ENCODE results near the gene ABCF2. TPM values are rescaled to one million over a fixed set of nuclear protein-coding genes. Genes with fewer than 3 reads are reported as not detected.

The ABCF2 gene
- polyA plus RNA-seq, 3 donors from 2014 or later, result 24.2 to 35.4 (median 31.7) TPM

DNA sequence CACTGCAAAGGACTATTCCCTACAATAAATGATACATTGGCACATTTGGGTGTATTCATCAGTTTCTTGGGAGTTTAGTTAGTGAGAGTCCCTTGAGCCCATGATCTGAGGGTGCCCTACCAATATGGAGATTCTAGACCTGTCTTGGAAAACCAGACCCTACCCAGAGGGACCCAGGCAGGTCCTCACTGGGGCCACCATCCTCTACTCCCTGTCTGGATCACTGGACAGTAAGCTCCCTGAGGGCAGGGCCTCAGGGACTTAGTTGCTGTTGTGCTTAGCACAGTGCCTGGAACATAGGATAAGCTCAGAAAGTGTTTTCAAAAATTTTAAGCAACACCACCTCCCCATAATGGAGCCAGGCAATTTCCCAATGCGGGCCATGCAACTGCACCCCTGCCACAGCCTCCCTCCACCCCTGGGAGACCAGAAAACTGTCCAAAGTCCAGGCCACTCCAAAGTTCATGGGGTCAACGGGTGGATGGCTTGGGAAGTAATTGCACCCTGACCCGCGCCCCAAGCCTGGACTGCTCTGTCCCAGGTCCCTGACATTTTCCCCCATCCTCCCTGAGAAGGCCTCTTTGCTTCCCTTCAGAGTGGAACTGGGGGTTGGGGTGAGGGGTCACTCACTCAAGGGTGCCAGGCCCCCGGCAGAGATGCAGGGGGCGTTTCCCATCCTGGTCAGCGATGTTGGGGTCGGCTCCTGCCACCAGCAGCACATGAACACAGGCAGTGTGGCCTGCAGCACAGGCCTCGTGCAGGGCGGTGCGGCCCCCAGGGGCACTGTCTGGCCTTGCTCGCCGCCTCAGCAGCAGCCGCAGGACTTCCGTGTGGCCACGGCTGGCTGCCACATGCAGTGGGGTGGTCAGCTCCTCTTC lies 41.0 kb downstream of the ABCF2 start:
- Mint-ChIP-seq H3K27me3 (ENCODE audit: low read depth in 3 of 3) (peaks cover 0 to 3% (median 2%) of the 10 kb centered on the region in 3 donors), H3K36me3 (no peaks in the 10 kb centered on the region), H3K4me3 (no peak overlapping the region), H3K27ac (no peak overlapping the region), H3K9me3 (no peaks in the 10 kb centered on the region), H3K4me1 (no peaks in the 10 kb centered on the region)
- DNase-seq, result no peak

DNA sequence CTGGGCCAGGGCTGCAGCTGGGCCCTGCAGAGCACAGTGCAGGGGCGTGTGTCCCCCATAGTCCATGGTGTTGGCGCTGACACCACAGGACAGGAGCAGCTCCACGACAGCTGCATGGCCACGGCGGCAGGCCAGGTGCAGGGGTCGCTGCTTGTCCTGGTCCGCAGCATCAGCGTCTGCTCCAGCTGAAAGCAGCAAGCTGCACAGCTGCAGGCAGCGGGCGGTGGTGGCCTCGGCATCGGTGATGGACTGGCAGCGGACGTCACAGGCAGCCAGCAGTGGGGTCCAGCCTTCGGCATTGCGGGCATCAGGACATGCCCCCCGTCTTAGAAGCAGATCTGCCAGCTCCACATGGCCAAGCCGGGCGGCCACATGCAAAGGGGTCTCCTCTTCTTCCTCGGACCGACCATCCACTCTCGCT lies 46.0 kb downstream of the ABCF2 start:
- Mint-ChIP-seq H3K27me3 (ENCODE audit: low read depth in 3 of 3) (peaks cover 0 to 5% (median 5%) of the 10 kb centered on the region in 3 donors), H3K4me3 (no peak overlapping the region), H3K36me3 (no peaks in the 10 kb centered on the region), H3K9me3 (no peaks in the 10 kb centered on the region), H3K4me1 (no peaks in the 10 kb centered on the region), H3K27ac (no peak overlapping the region)
- DNase-seq, result no peak

DNA sequence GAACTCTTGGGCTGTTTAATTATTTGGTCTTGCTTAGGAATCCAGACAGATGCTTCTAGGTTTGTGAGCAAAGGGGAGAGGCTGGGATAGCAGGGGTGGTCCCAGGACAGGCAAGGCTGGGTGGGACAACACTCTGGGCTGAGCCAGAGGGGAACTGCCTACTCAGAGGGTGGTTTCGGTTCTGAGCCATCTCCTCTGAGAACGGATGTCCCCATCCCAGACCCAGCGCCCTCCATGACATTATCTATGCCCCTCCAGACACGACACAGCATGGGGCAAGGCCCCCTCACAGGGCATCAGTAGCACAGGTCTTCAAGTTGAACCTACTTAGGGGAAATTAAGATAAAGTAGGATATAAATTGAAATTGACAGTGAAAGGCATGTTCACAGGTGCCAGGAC lies 47.1 kb downstream of the ABCF2 start:
- Mint-ChIP-seq H3K4me1 (no peaks in the 10 kb centered on the region), H3K27me3 (ENCODE audit: low read depth in 3 of 3) (peaks cover 2 to 5% (median 5%) of the 10 kb centered on the region in 3 donors), H3K27ac (no peak overlapping the region), H3K9me3 (no peaks in the 10 kb centered on the region), H3K4me3 (no peak overlapping the region), H3K36me3 (no peaks in the 10 kb centered on the region)
- no peak for DNase-seq

DNA sequence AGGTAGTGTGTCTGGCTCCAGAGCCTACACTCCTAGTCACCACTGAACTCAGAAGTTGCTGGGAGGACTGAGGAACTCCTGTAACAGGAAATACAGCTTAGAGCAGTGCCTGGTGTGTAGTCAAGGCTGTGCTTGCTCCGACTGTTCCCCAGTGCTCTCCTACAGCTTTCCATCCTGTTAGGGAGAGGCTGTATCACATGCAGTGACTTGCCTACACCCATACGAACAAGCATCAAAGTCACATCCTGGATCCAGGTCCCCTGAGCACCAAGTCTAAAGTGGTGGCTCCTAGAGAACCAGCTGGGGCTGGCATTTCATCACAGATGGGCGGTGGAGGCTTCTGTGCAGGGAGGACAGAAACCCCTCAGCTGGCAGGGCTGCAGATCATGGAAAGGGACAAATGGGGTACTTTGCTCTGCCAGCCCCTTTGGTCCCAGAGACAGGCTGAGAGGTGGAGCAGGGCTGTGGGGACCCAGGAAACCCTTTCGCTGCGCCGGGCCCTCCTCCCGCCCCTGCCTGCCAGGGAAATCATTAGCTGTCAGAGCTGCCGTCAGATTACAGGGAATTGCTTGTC lies 47.6 kb downstream of the ABCF2 start:
- Mint-ChIP-seq H3K27ac (peak overlapping the region in 1 of 6 donors; percentile 27), H3K27me3 (ENCODE audit: low read depth in 3 of 3) (peaks cover 2 to 6% (median 5%) of the 10 kb centered on the region in 3 donors), H3K9me3 (no peaks in the 10 kb centered on the region), H3K4me3 (no peak overlapping the region), H3K4me1 (no peaks in the 10 kb centered on the region), H3K36me3 (no peaks in the 10 kb centered on the region)
- no peak for DNase-seq

DNA sequence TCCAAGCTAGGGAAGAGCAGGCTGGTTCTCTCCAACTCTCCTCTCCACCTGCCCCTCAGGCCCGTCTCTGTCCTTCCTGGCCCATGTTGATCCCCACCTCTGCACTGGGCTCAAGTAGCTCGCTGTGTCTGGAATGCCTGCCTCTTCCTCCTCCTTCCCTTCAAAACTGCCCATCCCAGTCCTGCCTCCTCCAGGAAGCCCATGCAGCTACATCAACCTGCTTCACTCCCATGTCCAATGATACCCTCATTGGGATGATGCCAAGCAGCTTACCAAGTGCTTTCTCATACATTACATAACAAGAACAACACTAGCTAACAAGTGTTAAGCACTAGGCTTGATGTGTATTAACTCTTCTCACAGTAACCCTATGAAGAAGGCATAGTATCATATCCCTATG lies 48.2 kb downstream of the ABCF2 start:
- no peaks in the 10 kb centered on the region for H3K4me1 Mint-ChIP-seq
- H3K36me3 Mint-ChIP-seq, result no peaks in the 10 kb centered on the region
- H3K4me3 Mint-ChIP-seq, result no peak overlapping the region
- no peaks in the 10 kb centered on the region for H3K9me3 Mint-ChIP-seq
- no peak for DNase-seq
- peaks cover 2 to 6% (median 5%) of the 10 kb centered on the region in 3 donors for H3K27me3 Mint-ChIP-seq (ENCODE audit: low read depth in 3 of 3)
- H3K27ac Mint-ChIP-seq, result peak overlapping the region in 1 of 6 donors; percentile 27

DNA sequence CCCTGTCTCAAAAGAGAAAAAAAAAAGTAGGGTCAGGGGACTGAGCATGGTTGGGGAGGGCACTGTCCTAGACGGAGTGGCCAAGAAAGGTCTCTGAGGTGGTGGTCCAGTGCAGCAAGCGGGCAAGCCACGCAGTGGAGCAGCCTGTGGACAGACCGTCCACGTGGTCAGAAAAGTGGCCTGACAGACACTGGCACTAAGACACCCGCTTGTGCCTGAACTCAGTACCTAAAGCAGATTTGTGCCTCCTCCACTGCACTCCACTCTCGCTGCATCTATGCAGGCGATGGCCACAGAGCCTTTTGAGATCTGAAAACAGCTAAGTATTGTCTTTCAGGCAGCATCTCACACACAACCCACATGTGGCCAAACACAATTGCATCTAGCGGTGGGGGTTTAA lies 48.8 kb downstream of the ABCF2 start:
- no peaks in the 10 kb centered on the region for H3K36me3 Mint-ChIP-seq
- DNase-seq, result no peak
- H3K9me3 Mint-ChIP-seq, result no peaks in the 10 kb centered on the region
- H3K4me3 Mint-ChIP-seq, result no peak overlapping the region
- peaks cover 2 to 7% (median 5%) of the 10 kb centered on the region in 3 donors for H3K27me3 Mint-ChIP-seq (ENCODE audit: low read depth in 3 of 3)
- H3K4me1 Mint-ChIP-seq, result peaks cover 0 to 2% of the 10 kb centered on the region in 2 donors
- no peak overlapping the region for H3K27ac Mint-ChIP-seq

DNA sequence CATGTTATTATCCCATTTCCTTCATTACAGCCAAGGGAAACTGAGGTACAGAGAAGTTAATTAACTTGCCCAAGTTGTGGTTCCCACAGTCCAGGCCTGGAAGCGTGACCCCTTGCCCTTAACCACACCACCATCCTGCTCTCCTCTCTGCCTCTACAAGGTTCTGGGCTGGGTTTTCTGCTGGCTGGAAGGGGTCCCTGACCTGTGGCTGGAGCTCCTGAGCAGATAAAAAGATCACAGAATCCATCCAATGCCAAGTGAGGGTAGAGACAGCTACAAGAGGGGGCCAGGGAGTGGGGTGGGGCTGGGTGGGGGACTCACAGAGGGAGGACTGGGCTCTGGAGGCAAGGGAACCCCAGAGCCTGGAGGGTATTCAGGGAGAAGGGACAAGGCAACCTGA lies 49.7 kb downstream of the ABCF2 start:
- DNase-seq, result no peak
- H3K4me1 Mint-ChIP-seq, result peaks cover 6 to 7% of the 10 kb centered on the region in 2 donors
- no peaks in the 10 kb centered on the region for H3K9me3 Mint-ChIP-seq
- H3K36me3 Mint-ChIP-seq, result peaks cover 0 to 3% (median 0%) of the 10 kb centered on the region in 3 donors
- no peak overlapping the region for H3K4me3 Mint-ChIP-seq
- H3K27ac Mint-ChIP-seq, result no peak overlapping the region
- H3K27me3 Mint-ChIP-seq (ENCODE audit: low read depth in 3 of 3), result peaks cover 5 to 11% (median 9%) of the 10 kb centered on the region in 3 donors

DNA sequence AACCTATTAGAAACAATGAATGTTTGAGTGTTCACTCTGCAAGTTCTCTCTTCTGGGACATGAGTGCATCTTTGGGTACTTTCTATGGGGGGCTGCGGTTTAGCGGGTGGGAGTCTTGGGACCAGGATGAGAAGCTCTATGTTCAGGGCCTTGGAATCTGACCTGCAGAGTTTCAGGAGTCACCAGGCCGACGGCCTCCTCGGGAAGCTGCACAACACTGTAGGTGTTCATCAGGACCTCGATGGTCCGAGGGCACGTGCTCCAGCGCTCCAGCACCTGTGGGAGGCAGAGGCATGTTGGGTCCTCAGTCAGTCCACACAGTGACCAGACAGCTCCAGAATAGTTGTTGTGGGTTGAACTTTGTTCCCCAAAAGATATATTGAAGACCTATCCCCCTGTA lies 50.6 kb downstream of the ABCF2 start:
- DNase-seq, result no peak
- Mint-ChIP-seq H3K36me3 (peaks cover 0 to 4% (median 0%) of the 10 kb centered on the region in 3 donors), H3K27me3 (ENCODE audit: low read depth in 3 of 3) (peaks cover 10 to 13% (median 11%) of the 10 kb centered on the region in 3 donors), H3K4me1 (peaks cover 6 to 9% of the 10 kb centered on the region in 2 donors), H3K9me3 (no peaks in the 10 kb centered on the region), H3K4me3 (no peak overlapping the region), H3K27ac (no peak overlapping the region)

DNA sequence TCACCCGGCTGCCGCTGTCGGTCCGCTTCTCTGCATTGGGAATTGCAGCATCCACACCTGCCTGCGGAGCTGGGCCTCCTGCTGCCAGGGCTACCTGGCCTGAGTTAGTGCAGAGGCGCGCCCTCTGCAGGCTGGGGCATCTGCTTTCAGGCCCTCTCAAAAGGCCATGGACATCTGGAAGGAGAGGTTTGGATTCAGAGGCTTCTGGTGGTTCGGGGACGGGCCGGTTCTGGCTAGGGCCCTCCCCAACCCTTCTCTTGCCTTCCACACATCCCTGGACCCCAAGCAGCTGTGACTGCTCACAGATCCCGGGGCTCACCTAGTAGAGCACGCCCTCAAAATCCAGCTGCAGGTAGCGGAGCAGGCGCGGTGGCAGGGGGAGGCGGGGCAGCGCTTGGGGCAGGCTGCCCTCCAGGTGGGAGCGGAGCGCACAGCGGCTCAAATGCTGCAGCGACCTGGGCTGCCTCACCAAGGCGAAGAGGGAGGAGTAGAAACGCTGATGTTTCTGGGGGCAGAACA lies 51.2 kb downstream of the ABCF2 start:
- Mint-ChIP-seq H3K27me3 (ENCODE audit: low read depth in 3 of 3) (peaks cover 11 to 16% (median 14%) of the 10 kb centered on the region in 3 donors), H3K4me3 (no peak overlapping the region), H3K27ac (no peak overlapping the region), H3K36me3 (peaks cover 0 to 4% (median 0%) of the 10 kb centered on the region in 3 donors), H3K4me1 (peaks cover 6 to 9% of the 10 kb centered on the region in 2 donors), H3K9me3 (no peaks in the 10 kb centered on the region)
- no peak for DNase-seq

DNA sequence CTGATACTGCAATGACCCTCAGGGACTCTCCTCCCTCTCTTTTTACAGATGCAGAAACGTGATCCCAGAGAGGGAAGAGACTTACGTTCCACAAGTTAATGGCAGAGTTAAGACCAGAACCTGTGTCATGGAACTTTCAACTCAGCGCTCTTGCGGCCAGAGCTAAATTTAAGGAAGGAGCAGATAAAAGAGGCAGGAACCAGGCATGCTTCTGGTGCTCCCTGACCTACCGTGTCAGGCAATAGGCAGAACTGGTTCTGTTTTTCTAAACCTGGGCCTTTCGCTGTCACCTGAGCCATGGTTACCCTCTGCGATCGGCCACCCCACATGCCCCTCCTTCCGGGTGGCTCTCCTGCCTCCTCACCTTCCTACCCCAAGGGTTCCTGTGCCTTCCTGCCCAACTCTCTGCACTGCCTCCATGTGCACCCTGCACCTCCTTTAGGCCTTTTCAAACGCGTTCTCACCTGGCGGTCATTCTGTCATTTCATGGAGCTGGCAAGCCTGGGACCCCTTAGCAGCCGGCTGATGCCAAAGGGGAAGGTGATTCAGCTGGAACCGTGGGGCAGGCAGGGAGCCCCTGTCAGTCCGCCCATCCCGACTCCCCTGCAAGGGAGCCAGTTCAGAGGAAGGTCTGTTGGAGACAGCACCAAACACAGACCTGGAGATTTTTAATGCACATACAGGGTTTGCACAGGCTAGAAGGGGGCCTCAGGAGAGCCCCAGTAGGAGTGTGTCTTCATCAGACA lies 51.8 kb downstream of the ABCF2 start:
- Mint-ChIP-seq H3K36me3 (peaks cover 0 to 4% (median 0%) of the 10 kb centered on the region in 3 donors), H3K9me3 (no peaks in the 10 kb centered on the region), H3K27ac (no peak overlapping the region), H3K27me3 (ENCODE audit: low read depth in 3 of 3) (peaks cover 11 to 16% (median 14%) of the 10 kb centered on the region in 3 donors), H3K4me3 (peak overlapping the region in 1 of 5 donors; percentile 47), H3K4me1 (peaks cover 6 to 9% of the 10 kb centered on the region in 2 donors)
- no peak for DNase-seq

DNA sequence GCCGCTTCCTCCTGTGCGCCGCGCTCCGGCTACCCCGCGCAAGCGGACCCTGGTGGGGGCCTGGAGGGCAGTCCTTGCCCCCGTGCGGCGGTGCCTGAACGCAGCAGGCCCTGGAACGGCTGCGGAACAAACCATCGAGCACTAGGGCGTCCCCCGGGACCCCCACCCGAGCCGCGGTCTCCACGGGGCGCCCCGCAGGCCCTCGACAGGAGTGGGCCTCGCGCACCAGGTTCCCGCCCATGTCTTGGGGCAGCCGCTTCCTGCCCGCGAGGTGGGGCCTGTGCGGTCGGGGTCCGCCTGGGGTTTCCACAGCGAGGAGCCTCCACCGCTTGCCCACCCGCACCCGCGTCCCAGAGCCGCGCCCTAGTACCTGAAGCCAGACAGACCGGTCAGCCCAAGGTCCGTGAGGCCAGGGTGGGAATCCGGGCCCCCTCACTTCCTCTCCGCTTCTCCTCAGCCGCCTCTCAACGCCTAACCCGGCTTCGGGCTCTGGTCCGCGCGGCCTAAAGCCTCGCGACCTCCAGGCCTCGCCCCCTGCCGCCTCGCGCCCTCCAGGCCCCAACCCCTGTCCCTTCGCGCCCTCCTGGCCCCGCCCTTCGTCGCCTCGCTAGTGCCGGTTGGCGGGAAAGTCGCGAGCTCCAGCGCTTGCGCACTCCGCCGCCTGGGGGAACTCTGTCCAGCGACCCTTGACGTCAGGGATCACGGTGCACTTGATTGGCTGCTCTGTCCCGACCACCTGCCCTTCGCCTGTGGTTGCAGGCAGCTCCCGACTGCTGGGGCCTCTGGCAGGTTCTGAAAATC lies 52.6 kb downstream of the ABCF2 start:
- no peak overlapping the region for H3K4me3 Mint-ChIP-seq
- H3K9me3 Mint-ChIP-seq, result no peaks in the 10 kb centered on the region
- H3K27ac Mint-ChIP-seq, result no peak overlapping the region
- peak; percentile 8 to 51 (median 10) for DNase-seq
- H3K36me3 Mint-ChIP-seq, result peaks cover 0 to 4% (median 0%) of the 10 kb centered on the region in 3 donors
- H3K4me1 Mint-ChIP-seq, result peaks cover 6 to 9% of the 10 kb centered on the region in 2 donors
- H3K27me3 Mint-ChIP-seq (ENCODE audit: low read depth in 3 of 3), result peaks cover 11 to 20% (median 20%) of the 10 kb centered on the region in 3 donors

DNA sequence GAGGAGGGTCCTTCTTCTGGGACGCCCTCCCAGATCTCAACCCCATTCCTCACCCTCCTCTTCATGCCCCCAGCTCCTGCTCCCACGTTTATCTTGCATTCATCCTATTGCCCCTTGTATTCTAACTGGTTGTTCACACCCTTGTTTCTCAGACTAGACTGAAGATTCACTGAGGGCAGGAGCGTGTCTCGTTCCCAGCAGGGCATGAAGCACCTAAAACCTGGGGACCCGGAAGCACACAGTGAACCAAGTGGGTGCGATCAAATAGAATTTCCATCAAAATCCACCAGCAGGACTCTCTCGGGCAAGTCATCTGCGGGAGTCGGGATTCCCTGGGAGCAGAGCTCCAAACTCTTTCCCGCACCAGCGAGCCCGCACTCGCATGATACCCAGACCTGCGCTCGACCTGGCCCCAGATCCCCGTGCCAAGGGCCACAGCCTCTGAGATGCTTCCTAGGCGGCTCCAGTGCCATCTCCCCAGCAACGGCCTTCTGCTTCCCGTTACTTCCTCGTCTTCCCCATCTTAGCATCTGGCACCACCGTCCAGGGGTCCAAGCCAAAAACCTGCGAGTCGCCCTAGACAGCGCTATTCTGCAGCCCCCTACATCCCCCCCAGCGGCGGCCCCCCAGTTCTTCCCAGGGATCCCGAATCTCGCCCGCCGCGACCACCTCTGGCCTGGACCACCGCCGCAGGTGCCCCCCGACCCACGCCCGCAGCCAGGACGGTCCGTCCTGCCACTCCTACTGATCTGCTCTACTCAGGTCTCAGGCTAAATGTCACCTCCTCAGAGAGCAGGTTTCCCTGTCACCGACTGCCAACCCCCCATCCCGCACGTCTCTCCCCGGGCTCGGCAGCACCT lies 53.4 kb downstream of the ABCF2 start:
- H3K4me3 Mint-ChIP-seq, result no peak overlapping the region
- no peak overlapping the region for H3K27ac Mint-ChIP-seq
- H3K36me3 Mint-ChIP-seq, result peaks cover 0 to 4% (median 0%) of the 10 kb centered on the region in 3 donors
- DNase-seq, result no peak
- peaks cover 14 to 28% (median 22%) of the 10 kb centered on the region in 3 donors for H3K27me3 Mint-ChIP-seq (ENCODE audit: low read depth in 3 of 3)
- H3K9me3 Mint-ChIP-seq, result no peaks in the 10 kb centered on the region
- H3K4me1 Mint-ChIP-seq, result peaks cover 6 to 11% of the 10 kb centered on the region in 2 donors

All from immature natural killer cell (primary cell).